ENCODE data around the gene ME3. TPM values are rescaled to one million over a fixed set of nuclear protein-coding genes. Genes with fewer than 3 reads are reported as not detected.
"Not testable (repeated sequence)": the region's sequence is repeated elsewhere in the genome, so short reads cannot be mapped to it uniquely, and the experiment has no call there.

Gene ME3
- total RNA-seq, 2 donors from 2014 or later, result 62.4 to 62.5 TPM

- Histone ChIP-seq H3K27me3 (replicated peaks; ENCODE audit: insufficient read depth) (no peaks in the 10 kb centered on the region), H3K4me3 (no peak overlapping the region), H3K4me1 (ENCODE audit: control insufficient read depth in 1 of 2, low read depth in 2 of 2) (peaks cover 0 to 4% of the 10 kb centered on the region in 2 donors), H3K27ac (no peak overlapping the region), H3K36me3 (no peaks in the 10 kb centered on the region), H3K9me3 (no peaks in the 10 kb centered on the region)
- no peak for ATAC-seq (ENCODE audit: insufficient number of reproducible peaks, low FRiP score, low read depth)
- no peak for DNase-seq (ENCODE audit: low spot score)
- no peak for TF ChIP-seq CTCF (IDR thresholded peaks at IDR 0.05)
Measured at GRCh38 chr11:86435711-86436110, 236.7 kb downstream of the ME3 start.

DNA sequence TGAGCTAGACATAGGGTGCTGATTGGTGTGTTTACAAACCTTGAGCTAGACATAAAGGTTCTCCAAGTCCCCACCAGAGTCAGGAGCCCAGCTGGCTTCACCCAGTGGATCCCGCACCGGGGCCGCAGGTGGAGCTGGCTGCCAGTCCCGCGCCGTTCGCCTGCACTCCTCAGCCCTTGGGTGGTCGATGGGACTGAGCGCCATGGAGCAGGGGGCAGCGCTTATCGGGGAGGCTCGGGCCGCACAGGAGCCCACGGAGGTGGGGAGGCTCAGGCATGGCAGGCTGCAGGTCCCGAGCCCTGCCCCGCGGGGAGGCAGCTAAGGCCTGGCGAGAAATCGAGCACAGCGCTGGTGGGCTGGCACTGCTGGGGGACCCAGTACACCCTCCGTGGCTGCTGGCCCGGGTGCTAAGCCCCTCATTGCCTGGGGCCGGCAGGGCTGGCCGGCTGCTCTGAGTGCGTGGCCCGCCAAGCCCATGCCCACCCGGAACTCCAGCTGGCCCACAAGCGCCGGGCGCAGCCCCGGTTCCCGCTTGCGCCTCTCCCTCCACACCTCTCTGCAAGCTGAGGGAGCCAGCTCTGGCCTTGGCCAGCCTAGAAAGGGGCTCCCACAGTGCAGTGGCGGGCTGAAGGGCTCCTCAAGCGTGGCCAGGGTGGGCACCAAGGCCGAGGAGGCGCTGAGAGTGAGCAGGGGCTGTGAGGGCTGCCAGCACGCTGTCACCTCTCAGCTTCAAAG is 238.9 kb downstream of the ME3 start:
- not testable (repeated sequence) for H3K9me3 ChIP-seq; ATAC-seq (ENCODE audit: insufficient number of reproducible peaks, low FRiP score, low read depth); H3K27me3 ChIP-seq (replicated peaks; ENCODE audit: insufficient read depth)

DNA sequence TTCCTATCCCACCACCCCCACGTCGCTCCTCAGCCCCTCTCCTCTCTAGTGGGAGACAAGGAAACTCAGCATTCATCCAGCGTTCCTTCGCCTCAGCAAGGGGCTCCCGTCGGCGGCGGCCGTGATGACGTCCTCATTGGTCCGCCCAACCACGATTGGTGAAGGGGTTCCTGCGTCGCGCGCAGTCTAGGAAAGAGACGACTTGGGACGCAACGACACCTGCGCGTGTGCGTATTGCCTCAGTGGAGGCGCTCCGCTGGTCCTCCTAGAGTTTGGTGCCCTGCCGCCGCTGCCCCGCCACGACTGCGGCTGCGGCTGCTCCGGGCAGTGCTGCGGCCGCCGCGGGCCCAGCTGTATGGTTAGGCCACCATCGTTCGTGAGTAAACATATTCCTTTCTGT is 241.2 kb downstream of the ME3 start:
- ATAC-seq (ENCODE audit: insufficient number of reproducible peaks, low FRiP score, low read depth), result no peak
- Histone ChIP-seq H3K4me1 (ENCODE audit: control insufficient read depth in 1 of 2, low read depth in 2 of 2) (no peaks in the 10 kb centered on the region), H3K27me3 (replicated peaks; ENCODE audit: insufficient read depth) (no peaks in the 10 kb centered on the region), H3K36me3 (no peaks in the 10 kb centered on the region), H3K27ac (no peak overlapping the region), H3K4me3 (no peak overlapping the region), H3K9me3 (peaks cover 2% of the 10 kb centered on the region)
- no peak for TF ChIP-seq CTCF (IDR thresholded peaks at IDR 0.05)
- no peak for DNase-seq (ENCODE audit: low spot score)

More for the DNA sequence above, 238.9 kb downstream of the ME3 start:
- H3K27ac ChIP-seq; H3K4me3 ChIP-seq; H3K36me3 ChIP-seq; DNase-seq (ENCODE audit: low spot score); H3K4me1 ChIP-seq (ENCODE audit: control insufficient read depth in 1 of 2, low read depth in 2 of 2): not testable (repeated sequence)

DNA sequence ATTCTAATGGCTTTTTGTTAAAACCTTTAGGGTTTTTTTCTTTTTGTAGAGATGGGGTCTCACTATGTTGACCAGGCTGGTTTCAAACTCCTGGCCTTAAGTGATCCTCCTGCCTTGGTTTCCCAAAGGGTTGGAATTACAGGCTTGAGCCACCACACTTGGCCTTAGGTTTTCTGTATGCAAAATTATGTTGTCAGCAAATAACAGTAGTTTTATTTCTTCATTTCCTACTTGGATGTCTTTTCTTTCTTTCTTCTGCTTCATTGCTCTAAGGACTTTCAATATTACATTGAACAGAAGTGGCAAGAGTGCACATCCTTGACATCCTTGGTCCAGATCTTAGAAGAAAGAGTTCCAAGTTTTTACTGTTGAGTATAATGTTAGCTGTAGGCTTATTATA is 245.0 kb downstream of the ME3 start:
- DNase-seq (ENCODE audit: low spot score) (no peak), ATAC-seq (ENCODE audit: insufficient number of reproducible peaks, low FRiP score, low read depth) (no peak)
- Histone ChIP-seq H3K9me3 (peaks cover 3% of the 10 kb centered on the region), H3K27me3 (replicated peaks; ENCODE audit: insufficient read depth) (no peaks in the 10 kb centered on the region), H3K4me1 (ENCODE audit: control insufficient read depth in 1 of 2, low read depth in 2 of 2) (no peaks in the 10 kb centered on the region), H3K4me3 (no peak overlapping the region), H3K36me3 (no peaks in the 10 kb centered on the region), H3K27ac (no peak overlapping the region)
- no peak for TF ChIP-seq CTCF (IDR thresholded peaks at IDR 0.05)

GRCh38 chr11:86423488-86423887 is 248.9 kb downstream of the ME3 start:
- H3K4me3 ChIP-seq, result peak overlapping the region; percentile 26
- not testable (repeated sequence) for DNase-seq (ENCODE audit: low spot score); H3K4me1 ChIP-seq (ENCODE audit: control insufficient read depth in 1 of 2, low read depth in 2 of 2); H3K36me3 ChIP-seq; ATAC-seq (ENCODE audit: insufficient number of reproducible peaks, low FRiP score, low read depth); H3K9me3 ChIP-seq; H3K27me3 ChIP-seq (replicated peaks; ENCODE audit: insufficient read depth); H3K27ac ChIP-seq

- ATAC-seq (ENCODE audit: insufficient number of reproducible peaks, low FRiP score, low read depth) (no peak), DNase-seq (ENCODE audit: low spot score) (no peak)
- no peak for TF ChIP-seq CTCF (IDR thresholded peaks at IDR 0.05)
- H3K4me1 ChIP-seq (ENCODE audit: control insufficient read depth in 1 of 2, low read depth in 2 of 2), result no peaks in the 10 kb centered on the region
- no peaks in the 10 kb centered on the region for H3K36me3 ChIP-seq
- no peaks in the 10 kb centered on the region for H3K27me3 ChIP-seq (replicated peaks; ENCODE audit: insufficient read depth)
- H3K27ac ChIP-seq, result no peak overlapping the region
- peaks cover 3% of the 10 kb centered on the region for H3K9me3 ChIP-seq
- no peak overlapping the region for H3K4me3 ChIP-seq
Measured at GRCh38 chr11:86422371-86422770, 250.0 kb downstream of the ME3 start.

Data from thoracic aorta (tissue), 2 donors.